KMS-11 (cell line): ENCODE measurements around the gene SHB.
"Not testable (repeated sequence)": the region's sequence is repeated elsewhere in the genome, so short reads cannot be mapped to it uniquely, and the experiment has no call there.

ENCODE experiments used
- H2AFZ ChIP-seq: fragments of 200-600 bp; sonication (generic); 2 replicates; pipeline ENCODE4 v1.6.1; 2016; ENCODE audit warnings: antibody characterized with exemption, mixed run types, low read depth
- H3K27ac ChIP-seq: fragments of 200-600 bp; sonication (generic); 2 replicates; pipeline ENCODE4 v1.6.1; 2016; ENCODE audit warnings: mild to moderate bottlenecking, mixed run types
- H3K27me3 ChIP-seq: fragments of 200-600 bp; sonication (generic); 2 replicates; pipeline ENCODE4 v1.6.1; 2017; ENCODE audit warnings: mild to moderate bottlenecking, low read depth, mixed run types, moderate library complexity; ENCODE audit not compliant: insufficient read depth
- H3K36me3 ChIP-seq: fragments of 200-600 bp; sonication (generic); 2 replicates; pipeline ENCODE4 v1.6.1; 2017; ENCODE audit warnings: mild to moderate bottlenecking, mixed run types; ENCODE audit not compliant: insufficient read depth
- H3K4me1 ChIP-seq: fragments of 200-600 bp; sonication (generic); 2 replicates; pipeline ENCODE4 v1.6.1; 2016; ENCODE audit warnings: mild to moderate bottlenecking, low read depth, mixed run types; ENCODE audit not compliant: poor library complexity, severe bottlenecking
- H3K4me2 ChIP-seq: fragments of 200-600 bp; sonication (generic); 2 replicates; pipeline ENCODE4 v1.7.0; 2016; ENCODE audit warnings: mild to moderate bottlenecking, mixed run types
- H3K4me3 ChIP-seq: fragments of 200-600 bp; sonication (generic); IDR thresholded peaks from 2 replicates; pipeline ENCODE4 v1.6.1; 2017; ENCODE audit warnings: low read depth, low read length, mixed read lengths; ENCODE audit not compliant: insufficient read depth
- H3K79me2 ChIP-seq: fragments of 200-600 bp; sonication (generic); 2 replicates; pipeline ENCODE4 v1.6.1; 2016; ENCODE audit warnings: low read depth, mixed run types; ENCODE audit not compliant: insufficient read depth
- H3K9ac ChIP-seq: fragments of 200-600 bp; sonication (generic); 2 replicates; pipeline ENCODE4 v1.6.1; 2016; ENCODE audit warnings: mild to moderate bottlenecking, mixed run types
- H4K20me1 ChIP-seq: fragments of 200-600 bp; sonication (generic); 2 replicates; pipeline ENCODE4 v1.6.1; 2016; ENCODE audit warnings: mild to moderate bottlenecking, mixed run types; ENCODE audit not compliant: insufficient read depth
- CTCF ChIP-seq: fragments of 200-600 bp; sonication (generic); conservative IDR thresholded peaks from 2 replicates; pipeline ENCODE4 v1.6.1; 2017; ENCODE audit warnings: low read depth, mild to moderate bottlenecking, antibody characterized with exemption, low read length, moderate library complexity, mixed read lengths

Gene SHB

DNA sequence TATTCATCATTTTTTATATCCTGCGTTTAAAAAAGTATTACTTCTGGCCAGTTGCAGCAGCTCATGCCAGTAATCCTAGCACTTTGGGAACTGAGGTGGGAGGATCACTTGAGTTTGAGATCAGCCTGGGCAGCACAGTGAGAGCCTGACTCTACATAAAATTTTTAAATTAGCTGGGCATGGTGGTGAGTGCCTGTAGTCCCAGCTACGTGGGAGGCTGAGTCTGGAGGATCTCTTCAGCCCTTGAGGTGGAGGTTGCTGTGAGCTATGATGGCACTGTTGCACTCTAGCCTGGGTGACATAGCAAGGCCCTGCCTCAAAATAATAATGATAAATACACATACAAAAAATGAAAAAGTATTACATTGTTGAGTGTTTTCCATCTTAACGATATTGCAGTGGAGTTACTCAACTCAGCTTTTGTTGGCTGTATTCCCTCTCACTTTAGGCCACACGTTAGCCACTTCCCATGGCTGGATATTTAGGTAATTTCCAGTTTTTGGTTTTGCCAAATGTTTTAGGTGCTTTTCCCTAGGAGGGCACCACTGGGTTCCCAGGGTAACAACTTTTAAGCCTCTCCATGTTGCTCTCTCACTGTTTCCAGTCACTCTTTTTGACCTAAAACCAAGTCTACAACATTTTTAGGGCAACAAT lies 20.6 kb downstream of the SHB start:
- TF ChIP-seq CTCF, result no peak
- Histone ChIP-seq H3K27ac (no peak overlapping the region), H3K4me2 (no peak overlapping the region), H3K4me3 (no peak overlapping the region), H3K36me3 (no peaks in the 10 kb centered on the region), H3K9ac (no peak overlapping the region), H3K79me2 (no peaks in the 10 kb centered on the region), H3K4me1 (no peaks in the 10 kb centered on the region), H2AFZ (no peak overlapping the region), H3K27me3 (no peaks in the 10 kb centered on the region), H4K20me1 (no peaks in the 10 kb centered on the region)

GRCh38 chr9:38047301-38048251 lies 21.5 kb downstream of the SHB start:
- Histone ChIP-seq H4K20me1 (no peaks in the 10 kb centered on the region), H3K36me3 (no peaks in the 10 kb centered on the region), H3K27me3 (no peaks in the 10 kb centered on the region), H3K9ac (no peak overlapping the region), H2AFZ (no peak overlapping the region), H3K4me3 (no peak overlapping the region), H3K4me1 (no peaks in the 10 kb centered on the region), H3K4me2 (no peak overlapping the region), H3K79me2 (no peaks in the 10 kb centered on the region), H3K27ac (no peak overlapping the region)
- no peak for TF ChIP-seq CTCF

- no peak overlapping the region for H3K27ac ChIP-seq
- no peak overlapping the region for H2AFZ ChIP-seq
- no peaks in the 10 kb centered on the region for H3K4me1 ChIP-seq
- H3K4me3 ChIP-seq, result no peak overlapping the region
- H3K36me3 ChIP-seq, result no peaks in the 10 kb centered on the region
- H3K4me2 ChIP-seq, result no peak overlapping the region
- H3K79me2 ChIP-seq, result no peaks in the 10 kb centered on the region
- no peaks in the 10 kb centered on the region for H3K27me3 ChIP-seq
- TF ChIP-seq CTCF, result no peak
- H3K9ac ChIP-seq, result no peak overlapping the region
- no peaks in the 10 kb centered on the region for H4K20me1 ChIP-seq
Observed at GRCh38 chr9:38046661-38047300, 22.2 kb downstream of the SHB start.

DNA sequence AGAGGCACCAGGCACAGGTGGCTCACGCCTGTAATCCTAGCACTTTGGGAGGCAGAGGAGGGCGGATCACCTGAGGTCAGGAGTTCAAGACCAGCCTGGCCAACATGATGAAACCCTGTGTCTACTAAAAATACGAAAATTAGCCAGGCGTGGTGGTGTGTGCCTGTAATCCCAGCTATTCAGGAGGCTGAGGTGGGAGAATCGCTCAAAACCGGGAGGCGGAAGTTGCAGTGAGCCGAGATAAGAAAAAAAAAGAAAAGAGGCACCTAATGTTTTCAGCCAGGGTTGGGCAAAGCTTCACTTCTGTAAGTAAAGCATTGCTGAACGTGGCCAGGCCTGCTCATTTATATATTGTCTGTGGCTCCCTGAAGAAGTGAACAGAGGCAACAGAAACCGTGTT lies 23.1 kb downstream of the SHB start:
- H3K4me3 ChIP-seq, H3K4me1 ChIP-seq, H3K79me2 ChIP-seq, H4K20me1 ChIP-seq, H3K27me3 ChIP-seq, H3K27ac ChIP-seq, H3K36me3 ChIP-seq, H3K4me2 ChIP-seq, H2AFZ ChIP-seq, H3K9ac ChIP-seq: not testable (repeated sequence)
